Germinal center (tissue), 1 donor: ENCODE measurements around the gene MYLK4.

ENCODE experiments used
- DNase-seq: peaks from one replicate; pipeline ENCODE4 v3.0.0; 2012; ENCODE audit warnings: mixed read lengths, low spot score

MYLK4 gene

GRCh38 chr6:2695454-2696095 is 55.1 kb downstream of the MYLK4 start:
- DNase-seq = no peak

DNA sequence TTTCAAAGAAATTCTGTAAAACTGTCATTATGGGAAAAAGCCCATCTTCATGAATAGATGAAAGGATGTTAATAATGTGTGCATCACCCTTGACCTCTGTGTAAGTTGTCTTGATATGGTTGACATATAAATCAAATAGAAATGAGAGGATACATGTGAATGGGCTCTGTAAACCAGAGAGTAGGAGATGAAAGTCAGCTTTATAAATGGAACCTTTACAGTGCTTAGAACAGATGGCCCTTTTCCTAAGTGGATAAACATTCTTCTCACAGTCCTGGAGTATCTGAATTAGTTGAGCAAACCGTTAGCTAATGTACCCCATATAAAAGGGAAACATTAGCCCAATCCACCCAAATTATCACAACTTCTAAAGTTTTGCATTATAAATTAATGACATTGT is 57.5 kb downstream of the MYLK4 start:
- DNase-seq = no peak

DNA sequence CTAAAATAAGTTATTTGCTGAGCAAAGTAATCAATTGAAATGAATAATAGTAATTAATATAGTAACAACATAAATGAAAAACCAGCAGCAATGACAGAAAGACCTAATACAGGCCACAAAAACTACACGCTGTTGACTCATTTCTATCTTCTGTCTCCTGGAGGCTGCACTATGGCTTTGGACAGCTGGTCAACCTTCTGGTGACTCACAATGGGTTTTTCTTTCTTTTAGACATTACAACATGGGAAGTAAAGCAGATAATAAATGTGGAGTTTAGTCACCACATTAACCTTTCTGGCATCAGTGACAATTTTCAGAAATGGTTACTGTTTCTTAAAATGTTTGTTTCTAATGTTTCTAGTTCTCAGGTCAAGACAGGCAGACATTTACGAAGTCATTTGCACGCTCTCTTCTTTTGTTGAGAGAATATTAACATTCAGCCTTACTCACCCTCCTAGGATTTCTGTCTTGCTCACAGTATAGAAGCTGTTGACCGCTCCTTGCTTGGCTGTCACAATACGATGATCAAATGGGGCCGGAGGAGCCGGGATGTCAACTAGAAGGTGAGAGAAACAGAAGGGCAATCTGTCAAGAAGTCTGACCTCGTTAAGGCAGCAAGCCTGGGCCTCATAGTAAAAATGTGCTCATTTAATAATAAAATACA is 62.2 kb downstream of the MYLK4 start:
- no peak for DNase-seq

- no peak for DNase-seq
Observed at GRCh38 chr6:2687456-2687855, 63.3 kb downstream of the MYLK4 start.

DNA sequence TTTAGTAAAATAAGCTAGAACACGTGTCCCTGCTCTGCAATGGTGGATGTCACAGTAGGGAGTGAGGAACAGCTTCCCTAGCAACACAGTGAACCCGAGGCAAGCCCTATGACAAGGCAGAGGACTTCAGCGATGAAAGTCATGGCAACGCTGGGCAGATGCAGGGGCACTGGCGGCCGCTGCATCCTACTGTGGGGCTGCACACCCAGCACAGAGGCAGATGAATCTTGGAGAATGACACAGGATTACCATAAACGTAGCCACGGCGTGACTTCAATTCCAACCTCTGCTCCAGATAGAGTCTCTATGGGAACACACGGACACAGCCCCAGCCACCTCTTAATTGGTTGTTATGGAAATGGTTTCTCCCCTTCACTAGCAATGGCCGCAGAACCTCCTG is 64.2 kb downstream of the MYLK4 start:
- DNase-seq = no peak

- DNase-seq = no peak
Observed at GRCh38 chr6:2684766-2685754, 65.7 kb downstream of the MYLK4 start.

GRCh38 chr6:2684103-2684749 is 66.5 kb downstream of the MYLK4 start:
- no peak for DNase-seq

GRCh38 chr6:2680264-2680922 is 70.3 kb downstream of the MYLK4 start:
- no peak for DNase-seq

DNA sequence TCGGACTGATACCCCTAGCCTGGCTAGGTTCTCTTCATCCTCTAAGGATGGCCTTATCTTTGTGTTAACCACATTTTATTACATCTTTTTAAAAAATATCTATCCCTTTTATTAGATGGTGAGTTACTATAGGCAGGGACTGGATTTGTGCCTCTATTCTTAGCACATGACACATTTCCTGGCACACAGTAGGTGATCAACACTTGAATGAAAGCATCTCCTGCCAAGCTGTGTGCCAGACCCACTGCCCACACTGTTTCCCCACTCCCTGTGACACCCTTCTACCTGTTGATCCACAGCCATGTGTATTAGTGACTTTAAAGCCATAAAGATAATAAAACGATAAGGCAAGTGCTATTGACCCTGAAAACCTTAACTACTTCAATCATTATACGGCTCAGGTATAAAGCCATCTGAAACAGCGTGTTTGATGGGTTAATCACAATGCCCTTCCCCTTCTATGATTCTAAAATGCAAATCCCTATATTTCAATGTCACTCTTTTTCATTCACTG is 73.6 kb downstream of the MYLK4 start:
- DNase-seq = no peak

GRCh38 chr6:2676048-2676447 is 74.7 kb downstream of the MYLK4 start:
- DNase-seq = no peak

- no peak for DNase-seq
Observed at GRCh38 chr6:2674857-2675256, 75.9 kb downstream of the MYLK4 start.

- no peak for DNase-seq
Observed at GRCh38 chr6:2669067-2669700, 81.5 kb downstream of the MYLK4 start.

- DNase-seq = no peak
Observed at GRCh38 chr6:2667617-2668016, 83.1 kb downstream of the MYLK4 start.

- DNase-seq = no peak
Observed at GRCh38 chr6:2666906-2667575, 83.7 kb downstream of the MYLK4 start.

DNA sequence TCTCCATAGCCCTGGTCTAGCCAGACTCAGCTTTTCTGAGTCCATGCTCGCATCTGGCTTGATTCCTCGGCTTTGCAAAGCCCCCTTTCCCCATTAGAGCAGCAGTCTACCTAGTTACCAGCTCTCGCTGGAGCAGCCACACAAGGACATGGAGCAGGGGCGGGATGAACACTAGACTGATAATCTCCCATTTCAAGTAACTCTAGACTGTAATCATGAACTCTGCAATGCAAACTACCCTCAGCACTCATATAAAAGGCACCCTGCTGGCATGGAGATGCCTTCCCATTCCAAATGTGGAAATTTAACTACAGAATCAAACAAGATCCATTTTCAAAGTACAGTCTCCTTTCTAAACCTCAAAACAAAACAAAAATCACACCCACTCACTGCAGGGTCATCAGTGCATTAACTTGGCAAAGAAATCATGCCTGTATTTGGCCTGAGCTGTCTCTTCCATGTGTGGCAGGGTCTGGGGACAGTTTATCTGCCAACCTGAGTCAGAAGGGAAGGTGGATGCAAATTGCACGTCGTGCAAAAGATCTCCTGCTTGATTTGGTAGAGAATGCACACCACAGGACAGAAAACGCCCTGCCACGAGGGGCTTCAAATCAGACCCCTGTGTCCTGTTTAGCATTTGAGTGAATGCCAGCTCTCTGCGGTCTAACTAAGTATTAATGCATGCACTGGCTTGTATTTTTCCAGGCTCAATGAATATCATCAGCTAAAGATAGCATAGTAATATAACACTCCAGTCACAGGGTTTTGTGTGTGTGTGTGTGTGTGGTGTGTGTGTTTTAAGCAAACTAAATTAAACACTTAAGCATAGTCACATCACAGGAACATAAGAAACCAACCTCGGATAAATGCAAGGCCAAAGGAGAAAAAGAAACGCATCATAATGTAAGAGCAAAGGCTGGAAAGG is 85.3 kb downstream of the MYLK4 start:
- DNase-seq = no peak

DNA sequence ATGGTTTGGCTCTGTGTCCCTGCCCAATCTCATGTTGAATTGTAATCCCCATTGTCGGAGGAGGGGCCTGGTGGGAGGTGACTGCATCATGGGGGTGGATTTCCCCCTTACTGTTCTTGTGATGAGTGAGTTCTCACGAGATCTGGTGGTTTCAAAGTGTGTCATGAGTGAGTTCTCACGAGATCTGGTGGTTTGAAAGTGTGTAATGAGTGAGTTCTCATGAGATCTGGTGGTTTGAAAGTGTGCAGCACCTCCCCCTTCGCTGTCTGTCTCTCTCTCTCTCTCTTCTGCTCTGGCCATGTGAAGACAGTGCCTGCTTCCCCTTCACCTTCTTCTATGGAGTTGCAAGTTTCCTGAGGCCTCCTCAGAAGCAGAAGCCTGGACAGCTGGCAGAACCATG is 87.6 kb downstream of the MYLK4 start:
- no peak for DNase-seq

DNA sequence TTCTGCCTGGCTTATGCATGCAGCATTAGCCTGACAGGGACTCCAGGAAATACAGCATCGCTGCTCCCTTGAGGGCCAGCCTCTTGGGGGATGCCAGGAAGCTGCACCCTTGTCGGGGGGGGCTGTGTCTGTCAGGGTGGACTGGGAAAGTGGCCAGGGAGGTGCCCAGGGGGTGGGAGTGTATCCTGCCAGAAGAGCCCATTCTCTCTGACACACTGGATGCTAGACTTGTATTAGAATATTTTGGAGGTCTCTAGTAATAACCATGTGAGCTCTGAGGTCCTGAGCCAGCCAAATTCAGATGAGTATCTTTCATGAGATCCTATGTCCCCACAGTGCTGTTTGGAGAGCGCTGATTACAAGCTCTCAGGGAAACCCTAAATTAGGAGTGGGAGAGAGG is 89.1 kb downstream of the MYLK4 start:
- no peak for DNase-seq

- DNase-seq = no peak
Observed at GRCh38 chr6:2659882-2660281, 90.8 kb downstream of the MYLK4 start.

- DNase-seq = no peak
Observed at GRCh38 chr6:2659381-2659780, 91.3 kb downstream of the MYLK4 start.
